B cell (primary cell): ENCODE data around the gene DYNLT4.

Source experiments
- CTCF ChIP-seq: fragments of 200-600 bp; IDR thresholded peaks from one replicate; pipeline ENCODE4 v1.8.0; 2022; ENCODE audit warnings: antibody characterized with exemption, mild to moderate bottlenecking
- EZH2 ChIP-seq: IDR thresholded peaks from 2 replicates; pipeline ENCODE4 v1.6.1; 2012; ENCODE audit warnings: borderline replicate concordance, low read depth, mild to moderate bottlenecking, moderate library complexity, low read length; ENCODE audit not compliant: insufficient read depth, poor library complexity, severe bottlenecking

GRCh38 chr1:44851308-44851707, 44.2 kb upstream of the DYNLT4 start:
- TF ChIP-seq CTCF (no peak), EZH2 (no peak)
